NK-92 (cell line): ENCODE measurements around the gene RYR3.

ENCODE experiments used
- DNase-seq: peaks from one replicate; lab custom pipeline; 2025; ENCODE audit not compliant: unreplicated experiment; lab: John Stamatoyannopoulos, UW

Gene RYR3

GRCh38 chr15:33317896-33318295, 7.1 kb downstream of the RYR3 start:
- DNase-seq, result no peak

DNA sequence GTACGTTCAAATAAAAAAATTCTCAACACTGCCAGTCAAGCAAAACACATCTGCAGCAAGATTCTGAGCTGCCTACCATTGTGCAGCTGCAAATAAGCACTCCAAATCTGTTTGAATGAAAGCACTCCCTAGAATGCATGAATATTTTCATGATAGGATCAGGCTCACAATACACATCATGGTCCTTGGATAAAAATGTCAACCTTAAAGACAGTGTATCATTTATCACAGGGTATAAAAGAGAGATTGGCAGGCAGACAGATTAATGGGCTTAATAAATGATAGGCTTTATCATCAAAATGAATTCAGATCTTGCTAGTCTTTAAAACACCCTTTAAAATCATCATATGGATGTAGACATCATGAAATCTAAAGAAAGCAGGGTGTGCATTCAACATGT, 9.2 kb downstream of the RYR3 start:
- DNase-seq, result no peak

- no peak for DNase-seq
Observed at GRCh38 chr15:33322091-33322490, 11.3 kb downstream of the RYR3 start.

DNA sequence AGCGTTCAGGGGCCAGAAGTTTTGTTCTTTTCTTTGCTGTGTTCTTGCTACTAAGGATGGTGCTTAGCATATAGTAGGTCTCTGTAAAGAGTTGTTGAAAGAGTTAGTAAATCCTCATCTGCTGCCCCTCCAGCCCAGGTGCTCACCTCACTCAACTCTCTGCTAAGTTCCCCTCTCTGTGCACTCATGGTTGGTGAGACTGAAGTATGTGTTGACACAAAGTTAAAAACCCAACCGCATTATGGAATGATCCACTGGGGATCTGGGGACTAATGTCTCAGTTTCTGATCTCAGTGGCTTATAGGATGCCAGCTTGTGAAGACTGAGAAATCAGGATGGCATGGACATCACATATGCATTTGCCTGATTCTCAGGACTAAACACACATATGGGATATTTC, 13.8 kb downstream of the RYR3 start:
- DNase-seq, result no peak

DNA sequence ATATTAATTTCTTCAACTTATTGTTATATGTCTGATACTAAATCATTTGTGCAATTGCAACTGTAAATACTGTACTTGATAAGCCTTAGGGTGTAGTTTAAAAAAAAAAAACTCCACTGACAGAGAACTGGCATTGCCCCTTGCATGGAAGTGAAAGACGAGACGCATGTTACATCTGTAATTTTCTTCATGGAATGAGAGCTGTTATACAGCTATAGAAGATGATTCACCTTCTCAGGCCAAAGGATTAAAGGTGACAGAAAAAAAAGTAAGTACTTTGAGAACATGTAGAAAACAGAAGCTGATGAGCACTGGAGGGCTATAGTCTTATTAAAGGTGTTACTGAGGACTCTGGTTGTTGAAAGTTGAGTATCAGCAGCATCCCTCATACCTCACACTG, 16.1 kb downstream of the RYR3 start:
- no peak for DNase-seq

GRCh38 chr15:33328106-33328505, 17.3 kb downstream of the RYR3 start:
- DNase-seq, result no peak

- no peak for DNase-seq
Observed at GRCh38 chr15:33329457-33329856, 18.7 kb downstream of the RYR3 start.

- no peak for DNase-seq
Observed at GRCh38 chr15:33330931-33331330, 20.2 kb downstream of the RYR3 start.

DNA sequence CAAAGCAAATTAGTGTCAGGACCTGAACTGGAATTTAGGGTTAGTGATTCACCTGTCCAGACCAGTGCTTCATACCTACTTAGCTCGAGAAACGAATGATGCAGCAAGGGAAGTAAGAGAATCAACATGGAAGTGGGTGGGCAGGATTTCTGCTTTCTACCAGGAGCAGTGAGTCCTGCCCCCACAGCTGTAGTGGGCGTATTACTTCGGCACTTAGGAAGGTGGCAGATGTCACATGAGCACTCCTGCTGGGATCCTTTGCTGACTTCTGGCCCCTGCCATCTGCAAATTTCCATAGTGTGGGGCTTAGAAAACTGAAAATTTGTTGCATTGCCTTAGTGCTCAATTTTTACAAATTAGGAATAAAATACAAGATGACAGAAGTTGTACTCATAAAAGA, 31.2 kb downstream of the RYR3 start:
- no peak for DNase-seq

- no peak for DNase-seq
Observed at GRCh38 chr15:33343275-33343674, 32.5 kb downstream of the RYR3 start.

- DNase-seq, result no peak
Observed at GRCh38 chr15:33344111-33344510, 33.3 kb downstream of the RYR3 start.

DNA sequence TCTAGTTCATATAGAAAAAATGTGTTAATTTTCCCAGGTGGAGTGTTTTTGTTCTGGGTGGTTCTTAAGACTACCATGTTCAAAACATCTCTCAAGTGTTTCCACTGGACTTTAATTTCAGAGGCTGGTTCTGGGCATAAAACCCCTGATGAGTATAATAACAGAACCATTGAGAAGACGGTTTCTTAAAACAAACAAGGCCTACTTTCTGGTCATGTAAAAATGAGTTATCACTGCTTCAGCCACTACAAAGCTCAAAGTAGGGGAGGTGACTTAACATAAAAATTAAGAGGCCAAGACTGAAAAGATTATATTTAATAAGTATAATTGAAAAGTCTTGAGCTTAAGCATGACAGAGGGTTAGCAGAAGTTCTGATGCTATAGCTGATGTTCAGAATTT, 33.8 kb downstream of the RYR3 start:
- no peak for DNase-seq

GRCh38 chr15:33354411-33354810, 43.6 kb downstream of the RYR3 start:
- DNase-seq, result no peak

- DNase-seq, result no peak
Observed at GRCh38 chr15:33357845-33358244, 47.1 kb downstream of the RYR3 start.

- no peak for DNase-seq
Observed at GRCh38 chr15:33358306-33358705, 47.5 kb downstream of the RYR3 start.

- no peak for DNase-seq
Observed at GRCh38 chr15:33360886-33361285, 50.1 kb downstream of the RYR3 start.

GRCh38 chr15:33369941-33370622, 59.3 kb downstream of the RYR3 start:
- no peak for DNase-seq

DNA sequence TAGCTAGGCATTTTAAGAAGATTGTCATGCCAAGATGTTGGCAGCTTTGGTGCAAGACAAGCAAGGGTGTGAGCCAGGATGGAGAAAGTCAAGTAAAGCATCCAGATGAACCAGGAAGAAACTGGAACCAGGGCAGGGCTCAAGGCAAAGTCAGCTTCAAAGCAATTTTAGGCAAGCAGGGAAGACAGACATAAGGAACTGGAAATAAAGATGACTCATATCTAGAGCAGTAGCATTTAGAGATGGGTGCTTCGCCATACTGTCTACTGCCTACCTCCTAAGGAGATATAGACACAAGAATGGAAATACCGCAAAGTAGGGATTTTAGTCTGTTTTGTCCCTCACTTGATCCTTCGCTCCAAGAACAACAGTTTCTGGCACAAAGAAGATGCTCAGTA, 59.9 kb downstream of the RYR3 start:
- no peak for DNase-seq

DNA sequence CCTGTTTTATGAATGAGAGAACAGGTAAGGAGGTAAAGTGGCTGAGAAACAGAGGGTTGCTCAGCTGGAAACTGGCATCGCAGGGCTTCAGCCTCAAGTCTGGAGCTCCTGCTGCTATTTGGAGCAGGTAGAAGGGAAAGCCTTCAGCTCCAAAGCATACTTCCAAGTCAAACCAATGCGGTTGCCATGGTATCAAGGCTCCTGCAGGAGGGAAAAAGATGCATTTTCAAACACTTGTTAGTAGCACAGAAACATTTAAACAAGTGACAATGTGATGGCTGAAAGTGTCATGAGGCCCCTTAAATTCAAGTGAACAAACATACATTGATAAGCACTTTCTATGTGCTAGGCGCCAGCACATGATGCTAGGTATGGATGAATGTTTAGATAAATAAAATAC, 60.4 kb downstream of the RYR3 start:
- no peak for DNase-seq

DNA sequence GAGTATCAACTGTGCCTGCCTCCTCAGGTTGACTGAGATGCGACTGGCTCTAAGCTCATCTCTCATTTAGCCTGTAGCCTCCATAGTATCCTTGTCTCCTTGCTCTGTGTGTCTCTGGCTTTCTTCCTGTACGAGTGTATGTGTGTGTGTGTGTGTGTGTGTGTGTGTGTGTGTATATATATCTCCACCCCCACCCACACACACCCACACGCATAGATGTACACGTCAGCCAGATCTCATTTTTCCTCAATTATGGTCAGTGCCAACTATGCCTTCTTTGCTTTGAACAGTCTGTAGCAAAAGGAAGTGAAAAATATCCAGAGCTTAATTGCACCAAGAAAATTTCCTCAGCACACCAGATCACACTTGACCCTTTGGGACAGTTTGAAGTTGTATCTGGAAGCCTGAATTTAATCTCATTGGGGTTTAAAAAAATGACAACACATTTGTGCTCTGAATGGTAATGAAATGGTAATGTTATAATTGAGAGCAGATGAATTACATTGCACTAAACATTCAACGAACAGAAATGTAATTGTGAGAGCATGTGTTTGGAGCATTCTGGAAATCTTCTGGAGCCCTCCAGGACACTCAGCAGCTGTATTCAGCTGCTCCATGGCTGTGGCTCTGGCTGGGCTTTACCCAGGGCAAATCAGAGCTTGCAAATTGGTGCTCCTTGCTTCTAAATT, 63.6 kb downstream of the RYR3 start:
- DNase-seq, result no peak

- no peak for DNase-seq
Observed at GRCh38 chr15:33375236-33375635, 64.5 kb downstream of the RYR3 start.

DNA sequence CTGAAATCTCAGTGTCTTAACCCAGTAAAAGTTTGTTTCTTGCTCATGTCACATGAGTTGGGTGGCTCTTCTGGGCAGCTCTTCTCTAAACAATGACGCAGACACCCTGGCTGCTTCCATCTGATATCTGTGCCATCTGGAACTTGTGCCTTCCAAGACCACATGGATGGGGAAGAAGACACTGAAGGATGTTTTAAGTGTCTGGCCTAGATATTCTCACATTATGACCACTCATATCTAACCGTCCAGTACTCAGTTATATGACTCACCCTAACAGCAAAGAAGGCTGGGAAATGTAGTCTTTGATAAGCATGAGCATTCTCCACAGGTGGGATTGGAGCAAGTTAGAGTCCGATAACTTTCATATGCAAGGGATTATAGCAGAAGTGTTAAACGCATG, 66.4 kb downstream of the RYR3 start:
- no peak for DNase-seq
